Central memory CD8-positive, alpha-beta T cell (primary cell): Measurements from ENCODE around the gene CYB561A3.

Experiments used
- ATAC-seq: fragments of 150-1000 bp; cut with Tn5 transposase; replicated peaks from 2 replicates; pipeline ENCODE4 v1.10.0; 2022; ENCODE audit warnings: mild to moderate bottlenecking, moderate FRiP score, moderate number of reproducible peaks; ENCODE audit not compliant: poor library complexity, severe bottlenecking; ENCODE audit errors: extremely low read depth
- DNase-seq, 2 donors: peaks; one replicate each; pipeline ENCODE4 v3.0.0; 2021; ENCODE audit warnings: low spot score in 2 of 2
- H3K27ac Mint-ChIP-seq: one replicate; pipeline ENCODE4 v1.8.0; 2022; ENCODE audit warnings: low read depth, mild to moderate bottlenecking, moderate library complexity, mixed read lengths
- H3K27me3 Mint-ChIP-seq: one replicate; pipeline ENCODE4 v1.8.0; 2022; ENCODE audit warnings: mixed read lengths
- H3K36me3 Mint-ChIP-seq: one replicate; pipeline ENCODE4 v1.8.0; 2022; ENCODE audit warnings: mild to moderate bottlenecking, moderate library complexity, mixed read lengths; ENCODE audit not compliant: insufficient read depth
- H3K4me1 Mint-ChIP-seq: one replicate; pipeline ENCODE4 v1.8.0; 2022; ENCODE audit warnings: mixed read lengths
- H3K4me3 Mint-ChIP-seq: one replicate; pipeline ENCODE4 v1.8.0; 2022; ENCODE audit warnings: mild to moderate bottlenecking, moderate library complexity, mixed read lengths
- H3K9me3 Mint-ChIP-seq: one replicate; pipeline ENCODE4 v1.8.0; 2022; ENCODE audit warnings: mixed read lengths

Gene CYB561A3

DNA sequence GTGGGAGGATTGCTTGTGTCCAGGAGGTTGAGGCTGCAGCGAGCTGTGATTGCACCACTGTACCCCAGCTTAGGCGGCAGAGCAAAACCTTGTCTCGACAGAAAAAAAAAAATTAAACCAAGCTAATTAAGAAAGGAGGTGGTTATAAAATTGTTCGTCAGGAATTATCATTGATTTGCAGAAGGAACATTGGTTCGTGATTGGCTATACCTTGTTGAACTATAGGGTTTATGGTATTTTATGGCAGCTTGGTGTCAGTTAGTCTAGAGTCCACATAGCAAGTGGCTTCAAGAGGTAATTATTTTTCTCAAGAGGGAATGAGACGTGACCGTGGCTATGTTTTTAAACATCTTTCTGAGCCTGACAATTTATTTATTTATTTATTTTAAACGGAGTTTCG lies 19.2 kb upstream of the CYB561A3 start:
- H3K36me3 Mint-ChIP-seq: peaks cover 3% of the 10 kb centered on the region
- no peak for DNase-seq
- H3K9me3 Mint-ChIP-seq: no peaks in the 10 kb centered on the region
- H3K4me1 Mint-ChIP-seq: no peaks in the 10 kb centered on the region
- H3K27me3 Mint-ChIP-seq: no peaks in the 10 kb centered on the region
- no peak overlapping the region for H3K4me3 Mint-ChIP-seq
- ATAC-seq: no peak
- H3K27ac Mint-ChIP-seq: no peak overlapping the region

- Mint-ChIP-seq H3K4me1 (no peaks in the 10 kb centered on the region), H3K4me3 (no peak overlapping the region), H3K27ac (no peak overlapping the region), H3K9me3 (no peaks in the 10 kb centered on the region), H3K36me3 (peaks cover 6% of the 10 kb centered on the region), H3K27me3 (no peaks in the 10 kb centered on the region)
- DNase-seq (no peak), ATAC-seq (no peak)
Observed at GRCh38 chr11:61378713-61379313, 17.1 kb upstream of the CYB561A3 start.

GRCh38 chr11:61377461-61378160 lies 15.9 kb upstream of the CYB561A3 start:
- no peak for DNase-seq

DNA sequence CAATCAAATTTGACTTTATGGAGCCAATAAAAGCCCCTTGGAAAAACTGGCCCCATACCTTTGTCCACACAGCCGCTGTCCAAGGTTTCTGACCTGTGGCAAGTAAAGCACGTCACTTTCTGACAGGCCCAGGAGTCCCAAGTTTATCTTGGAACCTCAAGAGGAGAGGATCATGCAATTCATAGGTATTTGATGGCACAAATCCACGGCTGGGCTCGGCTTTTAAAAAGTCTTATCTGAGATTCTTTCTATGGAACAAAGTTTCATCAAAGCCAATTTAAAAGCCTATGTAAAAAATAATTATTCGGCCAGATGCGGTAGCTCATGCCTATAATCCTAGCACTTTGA lies 14.1 kb upstream of the CYB561A3 start:
- ATAC-seq (no peak), DNase-seq (no peak)
- Mint-ChIP-seq H3K36me3 (peaks cover 11% of the 10 kb centered on the region), H3K4me3 (no peak overlapping the region), H3K27me3 (no peaks in the 10 kb centered on the region), H3K4me1 (no peaks in the 10 kb centered on the region), H3K27ac (no peak overlapping the region), H3K9me3 (no peaks in the 10 kb centered on the region)

More at GRCh38 chr11:61377461-61378160, 15.9 kb upstream of the CYB561A3 start:
- H3K36me3 Mint-ChIP-seq: peaks cover 5% of the 10 kb centered on the region
- no peaks in the 10 kb centered on the region for H3K4me1 Mint-ChIP-seq
- no peak overlapping the region for H3K4me3 Mint-ChIP-seq
- no peaks in the 10 kb centered on the region for H3K27me3 Mint-ChIP-seq
- H3K27ac Mint-ChIP-seq: no peak overlapping the region
- ATAC-seq: no peak
- H3K9me3 Mint-ChIP-seq: no peaks in the 10 kb centered on the region

- Mint-ChIP-seq H3K9me3 (no peaks in the 10 kb centered on the region), H3K27me3 (no peaks in the 10 kb centered on the region), H3K36me3 (peaks cover 24% of the 10 kb centered on the region), H3K27ac (peak overlapping the region; percentile 25), H3K4me3 (no peak overlapping the region), H3K4me1 (no peaks in the 10 kb centered on the region)
- DNase-seq: no peak
- no peak for ATAC-seq
Observed at GRCh38 chr11:61372659-61373420, 11.2 kb upstream of the CYB561A3 start.

DNA sequence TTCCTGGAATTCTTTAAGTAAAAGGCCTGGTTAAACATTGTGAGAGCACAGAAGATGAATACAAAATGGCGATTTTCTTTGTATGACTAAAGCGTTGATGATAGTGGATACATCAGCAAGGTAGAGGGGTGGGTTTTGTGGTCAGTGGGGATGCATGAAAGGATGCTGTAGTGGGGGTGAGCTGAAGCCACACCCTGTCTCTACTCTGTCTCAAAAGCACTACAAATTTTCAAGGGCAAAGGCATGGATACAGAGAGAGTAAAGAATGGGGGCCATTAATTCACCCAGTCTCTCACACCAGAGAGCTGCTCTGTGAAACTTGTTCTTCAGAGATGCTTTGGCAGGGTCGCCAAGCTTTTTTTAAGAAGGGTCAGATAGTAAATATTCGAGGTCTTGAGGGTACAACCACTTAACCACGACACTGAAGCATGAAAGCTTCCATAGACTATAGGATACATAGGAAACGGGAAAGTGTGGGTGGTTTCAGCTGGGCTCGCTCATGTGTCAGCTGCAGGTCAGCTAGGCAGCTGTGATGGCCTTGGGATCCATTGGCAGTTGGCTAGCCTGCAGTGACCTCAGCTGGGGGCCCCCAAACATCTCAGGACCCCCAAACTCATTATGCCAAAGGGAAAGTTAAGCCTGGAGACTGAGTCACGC lies 8.8 kb upstream of the CYB561A3 start:
- Mint-ChIP-seq H3K36me3 (peaks cover 43% of the 10 kb centered on the region), H3K4me1 (no peaks in the 10 kb centered on the region), H3K4me3 (no peak overlapping the region), H3K9me3 (no peaks in the 10 kb centered on the region), H3K27ac (no peak overlapping the region), H3K27me3 (no peaks in the 10 kb centered on the region)
- ATAC-seq (no peak), DNase-seq (no peak)

DNA sequence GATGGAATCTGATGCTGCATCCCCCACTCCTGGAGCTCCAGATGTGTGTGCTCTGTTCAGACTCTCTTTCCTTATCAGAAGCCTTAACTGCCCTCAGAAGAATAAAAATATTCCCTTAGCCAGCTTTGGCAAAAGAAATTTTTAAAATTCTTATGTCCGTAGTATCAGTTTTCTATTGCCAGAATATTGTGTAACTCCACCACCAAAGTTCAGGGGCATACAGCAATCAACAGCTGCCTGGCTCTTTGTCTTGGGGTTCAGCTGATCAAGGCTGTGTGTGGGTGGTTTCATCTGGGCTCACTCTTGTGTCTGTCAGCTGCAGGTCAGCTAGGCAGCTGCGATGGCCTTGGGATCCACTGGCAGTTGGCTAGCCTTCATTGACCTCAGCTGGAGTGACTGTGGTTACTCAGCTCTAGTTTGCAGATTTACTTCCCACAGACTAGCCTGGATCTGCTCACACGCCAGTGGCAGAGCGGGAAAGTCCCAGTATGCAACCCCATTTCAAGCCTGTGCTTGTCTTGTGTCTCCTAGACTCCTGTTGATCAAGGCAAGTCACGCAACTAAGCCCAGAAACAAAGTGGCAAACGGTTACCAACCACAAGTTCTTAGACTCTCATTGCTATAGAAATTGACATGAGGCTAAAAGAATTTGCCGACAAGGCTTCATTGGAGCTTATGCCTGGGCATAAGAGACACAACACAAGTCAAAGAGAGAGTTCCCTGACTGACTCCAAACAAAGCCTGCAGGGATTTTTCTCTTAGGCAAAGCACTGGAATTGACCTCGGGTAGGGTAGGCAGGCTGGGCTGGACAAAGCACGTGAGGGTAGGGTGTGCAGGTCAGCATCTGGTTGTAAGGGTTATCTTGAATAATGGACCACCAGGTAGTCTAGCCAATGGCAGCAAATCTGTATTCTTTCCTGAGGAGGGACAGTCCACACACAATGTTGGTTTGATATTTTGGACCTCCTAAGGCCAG lies 8.0 kb upstream of the CYB561A3 start:
- H3K27me3 Mint-ChIP-seq: no peaks in the 10 kb centered on the region
- H3K36me3 Mint-ChIP-seq: peaks cover 46% of the 10 kb centered on the region
- DNase-seq (no peak), ATAC-seq (no peak)
- H3K9me3 Mint-ChIP-seq: no peaks in the 10 kb centered on the region
- H3K4me3 Mint-ChIP-seq: no peak overlapping the region
- no peaks in the 10 kb centered on the region for H3K4me1 Mint-ChIP-seq
- no peak overlapping the region for H3K27ac Mint-ChIP-seq

DNA sequence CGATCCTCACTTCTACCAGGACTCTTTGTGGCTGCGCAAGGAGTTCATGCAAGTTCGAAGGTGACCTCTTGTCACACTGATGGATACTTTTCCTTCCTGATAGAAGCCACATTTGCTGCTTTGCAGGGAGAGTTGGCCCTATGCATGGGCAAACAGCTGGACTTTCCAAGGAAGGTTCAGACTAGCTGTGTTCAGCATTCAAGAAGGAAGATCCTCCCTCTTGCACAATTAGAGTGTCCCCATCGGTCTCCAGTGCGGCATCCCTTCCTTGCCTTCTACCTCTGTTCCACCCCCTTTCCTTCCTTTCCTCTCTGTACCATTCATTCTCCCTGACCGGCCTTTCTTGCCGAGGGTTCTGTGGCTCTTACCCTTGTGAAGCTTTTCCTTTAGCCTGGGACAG lies 7.0 kb upstream of the CYB561A3 start:
- Mint-ChIP-seq H3K4me1 (peaks cover 2% of the 10 kb centered on the region), H3K9me3 (no peaks in the 10 kb centered on the region), H3K27me3 (no peaks in the 10 kb centered on the region), H3K27ac (no peak overlapping the region), H3K36me3 (peaks cover 56% of the 10 kb centered on the region), H3K4me3 (no peak overlapping the region)
- no peak for DNase-seq
- no peak for ATAC-seq

DNA sequence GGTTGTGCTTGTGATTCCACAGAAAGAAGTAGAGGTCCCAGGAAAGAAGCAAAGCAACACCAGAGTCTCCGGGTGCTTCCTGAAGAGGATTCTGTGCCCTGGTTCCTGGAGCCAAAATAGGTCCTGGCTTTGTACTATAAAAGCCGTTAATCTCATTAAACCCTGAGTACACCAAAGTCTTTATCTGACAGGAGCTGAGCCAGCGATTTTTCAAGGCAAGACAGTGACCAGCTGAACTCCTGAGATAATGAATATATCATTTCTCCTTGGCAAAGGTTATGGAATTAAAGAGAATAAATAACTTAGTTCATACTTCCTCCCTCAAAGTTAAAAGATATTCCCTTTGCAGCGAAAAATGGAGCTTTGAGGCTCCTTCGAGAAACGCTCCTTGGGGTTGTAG lies 5.7 kb upstream of the CYB561A3 start:
- ATAC-seq (no peak), DNase-seq (no peak)
- no peak overlapping the region for H3K4me3 Mint-ChIP-seq
- no peak overlapping the region for H3K27ac Mint-ChIP-seq
- H3K36me3 Mint-ChIP-seq: peaks cover 58% of the 10 kb centered on the region
- peaks cover 14% of the 10 kb centered on the region for H3K4me1 Mint-ChIP-seq
- H3K27me3 Mint-ChIP-seq: no peaks in the 10 kb centered on the region
- H3K9me3 Mint-ChIP-seq: no peaks in the 10 kb centered on the region

GRCh38 chr11:61364012-61364675 lies 2.5 kb upstream of the CYB561A3 start:
- Mint-ChIP-seq H3K9me3 (no peaks in the 10 kb centered on the region), H3K27me3 (no peaks in the 10 kb centered on the region), H3K27ac (no peak overlapping the region), H3K4me1 (peaks cover 24% of the 10 kb centered on the region), H3K36me3 (peaks cover 48% of the 10 kb centered on the region), H3K4me3 (peak overlapping the region; percentile 96)
- no peak for DNase-seq
- ATAC-seq: no peak

DNA sequence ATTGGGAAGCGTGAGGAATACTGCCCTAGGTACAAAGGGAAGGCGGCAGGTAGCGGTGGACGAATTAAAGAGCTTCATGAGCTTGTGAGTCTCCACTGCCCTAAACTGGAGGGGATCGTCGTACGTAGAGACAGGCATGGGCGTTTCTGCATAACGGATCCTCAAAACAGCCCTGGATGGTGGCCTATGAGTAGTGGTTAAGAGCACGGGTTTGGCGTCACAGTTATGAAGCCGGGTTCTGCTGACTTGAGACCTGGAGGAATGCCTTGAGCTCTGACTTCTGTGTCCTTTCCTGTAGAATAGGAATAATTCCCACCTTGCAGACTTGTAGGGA lies 827 bp upstream of the CYB561A3 start:
- no peaks in the 10 kb centered on the region for H3K9me3 Mint-ChIP-seq
- peak overlapping the region; percentile 99 for H3K27ac Mint-ChIP-seq
- peaks cover 24% of the 10 kb centered on the region for H3K4me1 Mint-ChIP-seq
- H3K4me3 Mint-ChIP-seq: peak overlapping the region; percentile 96
- H3K36me3 Mint-ChIP-seq: peaks cover 41% of the 10 kb centered on the region
- no peaks in the 10 kb centered on the region for H3K27me3 Mint-ChIP-seq
- ATAC-seq (peak; percentile 57), DNase-seq (peak in 1 of 2 donors; percentile 29)
